HG03575 (cell line): ENCODE results near the gene LRCH4.
"Not testable (repeated sequence)": the region's sequence is repeated elsewhere in the genome, so short reads cannot be mapped to it uniquely, and the experiment has no call there.

ENCODE experiments used
- ATAC-seq: cut with Tn5 transposase; IDR thresholded peaks from one replicate; pipeline ENCODE4 v1.9.1; 2021; ENCODE audit not compliant: unreplicated experiment, insufficient number of reproducible peaks, low FRiP score; ENCODE audit errors: extremely low read depth

The LRCH4 gene

DNA sequence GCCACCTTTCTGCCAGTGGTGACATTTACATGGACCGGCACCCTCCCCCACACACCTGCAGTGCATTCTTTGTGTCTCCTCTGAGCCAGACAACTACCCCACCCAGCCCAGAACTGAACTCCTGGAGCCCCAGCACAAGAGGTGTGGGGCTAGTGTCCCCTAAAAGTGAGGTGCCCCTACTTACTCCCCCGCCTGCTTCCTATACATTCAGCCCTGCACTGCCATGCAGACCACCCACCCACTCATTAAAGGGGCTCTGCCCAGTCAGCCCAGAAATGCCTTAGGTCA is 14.2 kb downstream of the LRCH4 start:
- no peak for ATAC-seq

- no peak for ATAC-seq
These were observed 14.7 kb downstream of the LRCH4 start for GRCh38 chr7:100570954-100571828.

GRCh38 chr7:100568896-100569844 is 16.8 kb downstream of the LRCH4 start:
- ATAC-seq, result no peak

- ATAC-seq, result no peak
These were observed 17.6 kb downstream of the LRCH4 start for GRCh38 chr7:100568176-100568895.

GRCh38 chr7:100567751-100568175 is 18.2 kb downstream of the LRCH4 start:
- no peak for ATAC-seq

DNA sequence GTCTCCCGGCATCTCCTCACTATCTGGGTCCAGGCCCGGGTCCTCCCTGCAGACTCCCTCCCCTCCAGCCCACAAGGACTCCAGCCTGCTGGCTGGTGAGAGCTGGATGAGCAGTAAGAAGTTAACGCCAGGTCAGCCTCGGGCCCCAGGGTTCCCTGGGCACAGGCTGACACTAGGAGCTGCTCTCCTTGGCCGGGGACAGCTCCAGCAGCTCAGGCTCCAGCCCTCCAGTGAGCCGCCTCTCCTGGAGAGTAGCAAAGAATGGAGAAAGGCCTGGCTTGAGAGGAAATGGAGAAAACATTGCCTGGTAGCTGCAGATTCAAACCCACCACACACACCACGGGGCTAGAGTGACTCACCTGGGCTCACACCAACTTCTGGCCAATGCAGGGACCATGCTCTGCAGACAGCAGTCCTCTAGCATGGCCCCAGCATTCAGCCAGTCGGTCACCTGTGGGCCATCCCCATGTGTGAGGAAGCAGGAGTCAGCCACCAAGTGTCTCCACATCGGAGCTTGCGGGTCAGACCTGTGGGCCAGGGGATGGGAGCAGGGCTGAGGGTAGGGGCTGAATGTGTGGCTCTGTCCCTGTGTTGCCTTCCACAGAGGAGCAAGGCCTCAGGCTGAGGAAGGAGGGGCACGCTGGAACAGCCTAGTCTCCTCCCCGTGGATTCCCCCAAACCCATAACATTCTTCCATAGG is 18.7 kb downstream of the LRCH4 start:
- no peak for ATAC-seq

- no peak for ATAC-seq
These were observed 19.9 kb downstream of the LRCH4 start for GRCh38 chr7:100566018-100566531.

DNA sequence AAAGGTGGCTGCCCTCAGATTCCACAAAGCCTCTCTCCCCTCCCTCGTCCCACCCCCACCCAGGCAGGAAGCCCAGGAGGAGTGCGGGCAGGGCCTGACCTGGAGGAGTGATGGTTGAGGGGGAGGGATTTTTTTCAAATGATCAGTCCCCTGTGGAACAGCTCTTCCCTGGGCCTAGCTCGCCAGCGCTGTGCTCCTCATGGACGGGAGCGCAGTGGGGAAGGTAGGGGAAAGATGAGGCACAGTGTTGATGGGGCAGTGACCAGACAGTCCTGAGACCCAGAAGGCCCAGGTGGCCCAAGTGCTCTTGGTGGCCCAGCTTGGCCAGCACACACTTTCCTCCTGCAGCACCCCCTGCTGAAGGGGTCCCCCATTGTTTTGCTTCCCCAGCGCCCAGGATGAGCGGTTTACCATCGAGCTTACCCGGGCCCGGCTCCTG is 20.8 kb downstream of the LRCH4 start:
- no peak for ATAC-seq

DNA sequence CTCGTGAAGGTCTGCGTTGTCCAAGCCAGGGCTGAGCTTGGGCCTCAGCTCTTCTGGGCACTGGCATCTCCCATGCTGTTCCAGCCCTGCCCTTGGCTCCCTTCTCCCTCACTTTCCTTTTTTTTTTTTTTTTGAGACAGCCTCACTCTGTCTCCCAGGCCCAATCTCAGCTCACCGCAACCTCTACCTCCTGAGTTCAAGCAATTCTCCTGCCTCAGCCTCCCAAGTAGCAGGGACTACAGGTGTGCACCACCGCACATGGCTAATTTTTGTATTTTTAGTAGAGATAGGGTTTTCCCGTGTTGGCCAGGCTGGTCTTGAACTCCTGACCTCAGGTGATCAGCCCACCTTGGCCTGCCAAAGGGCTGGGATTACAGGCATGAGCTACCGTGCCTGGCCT is 21.5 kb downstream of the LRCH4 start:
- not testable (repeated sequence) for ATAC-seq

DNA sequence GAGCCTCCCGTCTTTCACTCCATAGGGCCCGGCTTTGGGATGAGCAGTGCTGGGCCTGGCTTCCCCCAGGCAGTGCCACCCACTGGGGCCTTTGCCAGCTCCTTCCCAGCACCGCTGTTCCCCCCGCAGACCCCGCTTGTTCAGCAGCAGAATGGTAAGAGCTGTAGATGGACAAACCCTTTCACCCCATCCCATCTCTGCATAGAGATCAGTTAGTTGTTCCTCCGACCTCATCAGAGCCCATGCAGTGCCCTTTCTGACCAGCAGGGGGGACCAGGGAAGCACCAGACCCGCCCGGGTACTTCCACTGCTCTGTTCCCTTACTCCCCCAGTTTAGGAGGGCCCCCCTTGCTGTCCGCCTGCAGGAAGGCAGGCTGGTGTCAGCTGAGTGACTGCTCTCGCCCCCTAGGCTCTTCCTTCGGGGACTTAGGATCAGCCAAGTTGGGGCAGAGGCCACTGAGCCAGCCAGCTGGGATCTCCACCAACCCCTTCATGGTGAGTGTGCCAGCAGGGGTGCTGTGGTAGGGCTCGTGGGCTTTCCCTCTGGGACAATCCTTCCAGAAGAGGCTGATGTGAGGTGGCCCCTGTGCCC is 22.0 kb downstream of the LRCH4 start:
- no peak for ATAC-seq

- ATAC-seq, result no peak
These were observed 22.8 kb downstream of the LRCH4 start for GRCh38 chr7:100563100-100563564.

GRCh38 chr7:100562195-100563099 is 23.5 kb downstream of the LRCH4 start:
- no peak for ATAC-seq

GRCh38 chr7:100561491-100562194 is 24.3 kb downstream of the LRCH4 start:
- no peak for ATAC-seq

DNA sequence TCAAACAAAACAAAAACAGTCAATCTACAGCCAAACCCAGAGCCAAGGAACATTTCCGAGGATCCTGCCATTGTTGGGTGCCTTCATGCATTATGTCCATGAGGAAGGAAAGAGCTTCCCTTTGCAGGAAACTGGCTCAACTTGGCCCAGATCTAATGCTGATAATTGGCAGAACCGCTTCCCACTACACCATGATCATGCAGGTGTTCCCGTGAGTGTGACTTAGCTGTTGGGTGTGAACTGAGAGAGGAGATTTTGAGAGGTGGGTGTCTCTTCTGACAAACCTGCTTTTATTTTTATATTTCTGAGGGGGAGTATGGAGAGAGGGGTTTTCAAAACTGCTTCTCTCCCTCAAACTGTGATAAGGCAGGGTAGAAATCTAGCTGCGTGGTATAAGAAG is 26.8 kb downstream of the LRCH4 start:
- no peak for ATAC-seq

- ATAC-seq, result no peak
These were observed 29.4 kb downstream of the LRCH4 start for GRCh38 chr7:100556541-100556940.

GRCh38 chr7:100555701-100556100 is 30.2 kb downstream of the LRCH4 start:
- no peak for ATAC-seq

- no peak for ATAC-seq
These were observed 32.9 kb downstream of the LRCH4 start for GRCh38 chr7:100553032-100553431.
